Neural cell (in vitro differentiated cells): ENCODE data around the gene RAF1. TPM values are rescaled to one million over a fixed set of nuclear protein-coding genes. Genes with fewer than 3 reads are reported as not detected.

Experiments used
- H2AFZ ChIP-seq: fragments of 200-600, 300-800 bp; sonication (generic), shearing (Covaris generic); 2 replicates; pipeline ENCODE4 v1.6.0; 2014; ENCODE audit warnings: low read depth, mild to moderate bottlenecking, antibody characterized with exemption, low read length, moderate library complexity
- H3F3A ChIP-seq: fragments of 200-600 bp; shearing (Covaris generic); 2 replicates; pipeline ENCODE4 v1.6.1; 2016; ENCODE audit warnings: mild to moderate bottlenecking, moderate library complexity, mixed read lengths, antibody characterized with exemption, low read length; ENCODE audit not compliant: insufficient read depth, poor library complexity, severe bottlenecking
- H3K27ac ChIP-seq: fragments of 200-600, 300-800 bp; sonication (generic), shearing (Covaris generic); 2 replicates; pipeline ENCODE4 v1.5.1; 2014; ENCODE audit warnings: mild to moderate bottlenecking, low read length, moderate library complexity
- H3K27me3 ChIP-seq: fragments of 300-800, 200-600 bp; sonication (generic), shearing (Covaris generic); 2 replicates; pipeline ENCODE4 v1.6.0; 2014; ENCODE audit warnings: mild to moderate bottlenecking, low read depth, low read length, moderate library complexity; ENCODE audit not compliant: insufficient read depth
- H3K36me3 ChIP-seq: fragments of 300-800, 200-600 bp; sonication (generic), shearing (Covaris generic); 2 replicates; pipeline ENCODE4 v1.5.1; 2014; ENCODE audit warnings: mild to moderate bottlenecking, antibody characterized with exemption, low read length, moderate library complexity; ENCODE audit not compliant: insufficient read depth
- H3K4me2 ChIP-seq: fragments of 300-800, 200-600 bp; sonication (generic), shearing (Covaris generic); 2 replicates; pipeline ENCODE4 v1.6.0; 2014; ENCODE audit warnings: mild to moderate bottlenecking, low read length
- H3K4me3 ChIP-seq: fragments of 300-800, 200-600 bp; sonication (generic), shearing (Covaris generic); 2 replicates; pipeline ENCODE4 v1.5.1; 2014; ENCODE audit warnings: mild to moderate bottlenecking, low read length, moderate library complexity
- H3K79me2 ChIP-seq: fragments of 200-600 bp; shearing (Covaris generic); replicated peaks from 2 replicates; pipeline ENCODE4 v1.6.0; 2014; ENCODE audit warnings: mild to moderate bottlenecking, low read length, moderate library complexity; ENCODE audit not compliant: insufficient read depth
- H3K9ac ChIP-seq: fragments of 300-800, 200-600 bp; sonication (generic), shearing (Covaris generic); 2 replicates; pipeline ENCODE4 v1.6.1; 2016; ENCODE audit warnings: mild to moderate bottlenecking, low read length, mixed read lengths
- H3K9me2 ChIP-seq: fragments of 200-600 bp; shearing (Covaris generic); 2 replicates; pipeline ENCODE4 v1.6.1; 2016; ENCODE audit warnings: mild to moderate bottlenecking, low read length, mixed read lengths; ENCODE audit not compliant: insufficient read depth
- H3K9me3 ChIP-seq: fragments of 200-600, 300-800 bp; sonication (generic), shearing (Covaris generic); 2 replicates; pipeline ENCODE4 v1.6.1; 2016; ENCODE audit warnings: mild to moderate bottlenecking, mixed run types, low read length, moderate library complexity, mixed read lengths
- H4K20me1 ChIP-seq: fragments of 200-600 bp; shearing (Covaris generic); 2 replicates; pipeline ENCODE4 v1.6.1; 2016; ENCODE audit warnings: mild to moderate bottlenecking, mixed run types; ENCODE audit not compliant: insufficient read depth
- EP300 ChIP-seq: fragments of 450-650 bp; conservative IDR thresholded peaks from 2 replicates; pipeline ENCODE4 v1.6.1; 2014; ENCODE audit warnings: antibody characterized with exemption, mild to moderate bottlenecking, moderate library complexity; ENCODE audit not compliant: poor library complexity, severe bottlenecking
- EZH2 ChIP-seq: fragments of 200-600, 300-800 bp; shearing (Covaris generic), sonication (generic); IDR thresholded peaks from 2 replicates; pipeline ENCODE4 v1.6.1; 2014; ENCODE audit warnings: antibody characterized with exemption, low read length, borderline replicate concordance, mild to moderate bottlenecking; ENCODE audit not compliant: insufficient read depth, poor library complexity, severe bottlenecking
- MXI1 ChIP-seq: fragments of 450-650 bp; conservative IDR thresholded peaks from 2 replicates; pipeline ENCODE4 v1.6.1; 2014; ENCODE audit warnings: antibody characterized with exemption, mild to moderate bottlenecking; ENCODE audit not compliant: poor library complexity, severe bottlenecking
- POLR2AphosphoS5 ChIP-seq: IDR thresholded peaks from 2 replicates; pipeline ENCODE4 v1.6.1; 2012
- RAD21 ChIP-seq: fragments of 450-650 bp; conservative IDR thresholded peaks from 2 replicates; pipeline ENCODE4 v1.6.1; 2014; ENCODE audit warnings: antibody characterized with exemption, mild to moderate bottlenecking, moderate library complexity
- SMC3 ChIP-seq: fragments of 450-650 bp; conservative IDR thresholded peaks from 2 replicates; pipeline ENCODE4 v1.6.1; 2014; ENCODE audit warnings: antibody characterized with exemption, mild to moderate bottlenecking, moderate library complexity; ENCODE audit not compliant: poor library complexity
- TAF1 ChIP-seq: IDR thresholded peaks from 2 replicates; pipeline ENCODE4 v1.6.1; 2012; ENCODE audit warnings: low read depth
- polyA plus RNA-seq: library from polyadenylated mRNA; depleted of rRNA; stranded (reverse); fragments of >200 nt; gene quantifications from 2 replicates; pipeline ENCODE4 v1.2.3, GENCODE V29; 2014
- TF ChIP-seq, protein P1 (sequence below): fragments of 450-650 bp; IDR thresholded peaks from 2 replicates; pipeline ENCODE4 v1.5.1; 2014; ENCODE audit warnings: antibody characterized with exemption, mild to moderate bottlenecking, moderate library complexity; ENCODE audit not compliant: poor library complexity, severe bottlenecking
- TF ChIP-seq, protein P2 (sequence below): IDR thresholded peaks from 2 replicates; pipeline ENCODE4 v1.6.1; 2012; ENCODE audit warnings: borderline replicate concordance

Gene RAF1
- polyA plus RNA-seq, 1 donor from 2014 or later = 215 TPM

- no peak overlapping the region for H2AFZ ChIP-seq
- H3K79me2 ChIP-seq = peaks cover 59% of the 10 kb centered on the region
- no peak overlapping the region for H3K4me3 ChIP-seq
- no peaks in the 10 kb centered on the region for H4K20me1 ChIP-seq
- no peaks in the 10 kb centered on the region for H3K36me3 ChIP-seq
- no peak overlapping the region for H3K27ac ChIP-seq
- no peak for TF ChIP-seq MXI1
- TF ChIP-seq, protein P1, sequence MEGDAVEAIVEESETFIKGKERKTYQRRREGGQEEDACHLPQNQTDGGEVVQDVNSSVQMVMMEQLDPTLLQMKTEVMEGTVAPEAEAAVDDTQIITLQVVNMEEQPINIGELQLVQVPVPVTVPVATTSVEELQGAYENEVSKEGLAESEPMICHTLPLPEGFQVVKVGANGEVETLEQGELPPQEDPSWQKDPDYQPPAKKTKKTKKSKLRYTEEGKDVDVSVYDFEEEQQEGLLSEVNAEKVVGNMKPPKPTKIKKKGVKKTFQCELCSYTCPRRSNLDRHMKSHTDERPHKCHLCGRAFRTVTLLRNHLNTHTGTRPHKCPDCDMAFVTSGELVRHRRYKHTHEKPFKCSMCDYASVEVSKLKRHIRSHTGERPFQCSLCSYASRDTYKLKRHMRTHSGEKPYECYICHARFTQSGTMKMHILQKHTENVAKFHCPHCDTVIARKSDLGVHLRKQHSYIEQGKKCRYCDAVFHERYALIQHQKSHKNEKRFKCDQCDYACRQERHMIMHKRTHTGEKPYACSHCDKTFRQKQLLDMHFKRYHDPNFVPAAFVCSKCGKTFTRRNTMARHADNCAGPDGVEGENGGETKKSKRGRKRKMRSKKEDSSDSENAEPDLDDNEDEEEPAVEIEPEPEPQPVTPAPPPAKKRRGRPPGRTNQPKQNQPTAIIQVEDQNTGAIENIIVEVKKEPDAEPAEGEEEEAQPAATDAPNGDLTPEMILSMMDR = no peak
- H3K9me2 ChIP-seq = no peaks in the 10 kb centered on the region
- no peaks in the 10 kb centered on the region for H3K27me3 ChIP-seq
- H3F3A ChIP-seq = no peaks in the 10 kb centered on the region
- H3K9me3 ChIP-seq = no peaks in the 10 kb centered on the region
- H3K9ac ChIP-seq = no peak overlapping the region
- no peak overlapping the region for H3K4me2 ChIP-seq
Observed at GRCh38 chr3:12620729-12621128, 43.2 kb downstream of the RAF1 start.

GRCh38 chr3:12620305-12620704 lies 43.6 kb downstream of the RAF1 start:
- no peak for TF ChIP-seq SMC3
- no peak for TF ChIP-seq POLR2AphosphoS5
- TF ChIP-seq, protein P2, sequence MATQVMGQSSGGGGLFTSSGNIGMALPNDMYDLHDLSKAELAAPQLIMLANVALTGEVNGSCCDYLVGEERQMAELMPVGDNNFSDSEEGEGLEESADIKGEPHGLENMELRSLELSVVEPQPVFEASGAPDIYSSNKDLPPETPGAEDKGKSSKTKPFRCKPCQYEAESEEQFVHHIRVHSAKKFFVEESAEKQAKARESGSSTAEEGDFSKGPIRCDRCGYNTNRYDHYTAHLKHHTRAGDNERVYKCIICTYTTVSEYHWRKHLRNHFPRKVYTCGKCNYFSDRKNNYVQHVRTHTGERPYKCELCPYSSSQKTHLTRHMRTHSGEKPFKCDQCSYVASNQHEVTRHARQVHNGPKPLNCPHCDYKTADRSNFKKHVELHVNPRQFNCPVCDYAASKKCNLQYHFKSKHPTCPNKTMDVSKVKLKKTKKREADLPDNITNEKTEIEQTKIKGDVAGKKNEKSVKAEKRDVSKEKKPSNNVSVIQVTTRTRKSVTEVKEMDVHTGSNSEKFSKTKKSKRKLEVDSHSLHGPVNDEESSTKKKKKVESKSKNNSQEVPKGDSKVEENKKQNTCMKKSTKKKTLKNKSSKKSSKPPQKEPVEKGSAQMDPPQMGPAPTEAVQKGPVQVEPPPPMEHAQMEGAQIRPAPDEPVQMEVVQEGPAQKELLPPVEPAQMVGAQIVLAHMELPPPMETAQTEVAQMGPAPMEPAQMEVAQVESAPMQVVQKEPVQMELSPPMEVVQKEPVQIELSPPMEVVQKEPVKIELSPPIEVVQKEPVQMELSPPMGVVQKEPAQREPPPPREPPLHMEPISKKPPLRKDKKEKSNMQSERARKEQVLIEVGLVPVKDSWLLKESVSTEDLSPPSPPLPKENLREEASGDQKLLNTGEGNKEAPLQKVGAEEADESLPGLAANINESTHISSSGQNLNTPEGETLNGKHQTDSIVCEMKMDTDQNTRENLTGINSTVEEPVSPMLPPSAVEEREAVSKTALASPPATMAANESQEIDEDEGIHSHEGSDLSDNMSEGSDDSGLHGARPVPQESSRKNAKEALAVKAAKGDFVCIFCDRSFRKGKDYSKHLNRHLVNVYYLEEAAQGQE = no peak
- TF ChIP-seq EP300 = no peak
- Histone ChIP-seq H4K20me1 (no peaks in the 10 kb centered on the region), H3K27ac (no peak overlapping the region), H3K9ac (no peak overlapping the region), H3K9me3 (no peaks in the 10 kb centered on the region), H3K79me2 (peaks cover 55% of the 10 kb centered on the region), H3K9me2 (no peaks in the 10 kb centered on the region), H3K27me3 (no peaks in the 10 kb centered on the region), H3K4me2 (no peak overlapping the region), H3K36me3 (no peaks in the 10 kb centered on the region), H3K4me3 (no peak overlapping the region), H3F3A (no peaks in the 10 kb centered on the region), H2AFZ (no peak overlapping the region)

GRCh38 chr3:12618426-12618825 lies 45.5 kb downstream of the RAF1 start:
- Histone ChIP-seq H3K27ac (no peak overlapping the region), H3K79me2 (peaks cover 50% of the 10 kb centered on the region), H3K9me3 (no peaks in the 10 kb centered on the region), H3K4me3 (no peak overlapping the region), H3F3A (no peaks in the 10 kb centered on the region), H3K27me3 (no peaks in the 10 kb centered on the region), H4K20me1 (no peaks in the 10 kb centered on the region), H3K9me2 (no peaks in the 10 kb centered on the region), H3K4me2 (no peak overlapping the region), H2AFZ (no peak overlapping the region), H3K9ac (no peak overlapping the region), H3K36me3 (no peaks in the 10 kb centered on the region)
- TF ChIP-seq, protein P1 = no peak
- no peak for TF ChIP-seq TAF1
- TF ChIP-seq RAD21 = no peak
- TF ChIP-seq EP300 = no peak
- TF ChIP-seq, protein P2 = no peak
- no peak for TF ChIP-seq POLR2AphosphoS5
- no peak for TF ChIP-seq EZH2
- TF ChIP-seq SMC3 = no peak
- no peak for TF ChIP-seq MXI1
